H9 (cell line): ENCODE results near the gene SRPX2. TPM values are rescaled to one million over a fixed set of nuclear protein-coding genes. Genes with fewer than 3 reads are reported as not detected.

ENCODE experiments used
- DNase-seq: peaks from one replicate; pipeline ENCODE4 v3.0.0-alpha.2; 2017
- H2AFZ ChIP-seq: one replicate; pipeline ENCODE4 v1.6.1; 2013; ENCODE audit warnings: mild to moderate bottlenecking, low read length, control low read depth, moderate library complexity
- H2AK5ac ChIP-seq: 2 replicates; pipeline ENCODE4 v1.6.1; 2013; ENCODE audit warnings: low read length, control low read depth, mixed read lengths; ENCODE audit not compliant: insufficient read length
- H2BK120ac ChIP-seq: one replicate; pipeline ENCODE4 v1.6.1; 2013; ENCODE audit warnings: low read depth, mild to moderate bottlenecking, low read length, control low read depth, inconsistent platforms; ENCODE audit not compliant: poor library complexity, severe bottlenecking
- H2BK12ac ChIP-seq: 2 replicates; pipeline ENCODE4 v1.6.1; 2013; ENCODE audit warnings: low read length, control low read depth, mixed read lengths, low read depth; ENCODE audit not compliant: insufficient read length
- H2BK15ac ChIP-seq: 2 replicates; pipeline ENCODE4 v1.6.1; 2013; ENCODE audit warnings: low read depth, low read length, control low read depth
- H2BK20ac ChIP-seq: one replicate; pipeline ENCODE4 v1.6.1; 2013; ENCODE audit warnings: low read depth, mild to moderate bottlenecking, low read length, control low read depth, inconsistent platforms; ENCODE audit not compliant: poor library complexity, severe bottlenecking
- H2BK5ac ChIP-seq: 2 replicates; pipeline ENCODE4 v1.6.1; 2013; ENCODE audit warnings: low read length, control low read depth, mixed read lengths; ENCODE audit not compliant: insufficient read length
- H3K14ac ChIP-seq: 2 replicates; pipeline ENCODE4 v1.6.1; 2013; ENCODE audit warnings: low read length, control low read depth; ENCODE audit not compliant: insufficient read depth
- H3K18ac ChIP-seq: 2 replicates; pipeline ENCODE4 v1.6.1; 2013; ENCODE audit warnings: low read depth, mild to moderate bottlenecking, mixed read lengths, low read length, control low read depth; ENCODE audit not compliant: insufficient read length
- H3K23ac ChIP-seq: 2 replicates; pipeline ENCODE4 v1.6.1; 2013; ENCODE audit warnings: low read length, control low read depth, mixed read lengths, low read depth; ENCODE audit not compliant: insufficient read length
- H3K23me2 ChIP-seq: 2 replicates; pipeline ENCODE4 v1.6.1; 2013; ENCODE audit warnings: low read depth, mild to moderate bottlenecking, mixed read lengths, low read length, control low read depth; ENCODE audit not compliant: insufficient read length, poor library complexity, severe bottlenecking
- H3K27ac ChIP-seq: 2 replicates; pipeline ENCODE4 v1.5.1; 2013; ENCODE audit warnings: low read length, control low read depth, mixed read lengths, low read depth; ENCODE audit not compliant: insufficient read length
- H3K27me3 ChIP-seq: 2 replicates; pipeline ENCODE4 v1.6.1; 2013; ENCODE audit warnings: low read length, control low read depth, inconsistent platforms; ENCODE audit not compliant: insufficient read depth
- H3K4ac ChIP-seq: 2 replicates; pipeline ENCODE4 v1.6.1; 2013; ENCODE audit warnings: low read depth, mild to moderate bottlenecking, control low read depth, inconsistent platforms, low read length, moderate library complexity
- H3K4me1 ChIP-seq: 2 replicates; pipeline ENCODE4 v1.6.1; 2013; ENCODE audit warnings: low read length, control low read depth, inconsistent platforms; ENCODE audit not compliant: insufficient read depth
- H3K4me2 ChIP-seq: 2 replicates; pipeline ENCODE4 v1.6.1; 2013; ENCODE audit warnings: low read length, control low read depth, mixed read lengths; ENCODE audit not compliant: insufficient read length, insufficient read depth
- H3K56ac ChIP-seq: 2 replicates; pipeline ENCODE4 v1.6.1; 2013; ENCODE audit warnings: low read depth, mild to moderate bottlenecking, mixed read lengths, low read length, control low read depth; ENCODE audit not compliant: insufficient read length
- H3K79me1 ChIP-seq: 2 replicates; pipeline ENCODE4 v1.6.1; 2013; ENCODE audit warnings: low read depth, mild to moderate bottlenecking, moderate library complexity, low read length, control low read depth, inconsistent platforms; ENCODE audit not compliant: insufficient read depth, poor library complexity, severe bottlenecking
- H3K79me2 ChIP-seq: 2 replicates; pipeline ENCODE4 v1.6.1; 2013; ENCODE audit warnings: low read length, control low read depth, inconsistent platforms; ENCODE audit not compliant: insufficient read depth
- H3K9ac ChIP-seq: 2 replicates; pipeline ENCODE4 v1.6.1; 2013; ENCODE audit warnings: low read length, control low read depth, mixed read lengths; ENCODE audit not compliant: insufficient read length; ENCODE audit errors: extremely low read depth
- H3K9me3 ChIP-seq: one replicate; pipeline ENCODE4 v1.6.1; 2013; ENCODE audit warnings: low read depth, low read length, inconsistent platforms; ENCODE audit not compliant: control insufficient read depth
- H3T11ph ChIP-seq: one replicate; pipeline ENCODE4 v1.6.1; 2013; ENCODE audit warnings: mild to moderate bottlenecking, low read length, control low read depth, inconsistent platforms
- H4K20me1 ChIP-seq: one replicate; pipeline ENCODE4 v1.6.1; 2013; ENCODE audit not compliant: control insufficient read depth, insufficient read length, insufficient read depth
- H4K5ac ChIP-seq: 2 replicates; pipeline ENCODE4 v1.6.1; 2013; ENCODE audit warnings: low read depth, mild to moderate bottlenecking, mixed read lengths, low read length, control low read depth; ENCODE audit not compliant: insufficient read length
- H4K8ac ChIP-seq: replicated peaks from 2 replicates; pipeline ENCODE4 v1.6.1; 2013; ENCODE audit warnings: low read length, control low read depth, mixed read lengths, low read depth; ENCODE audit not compliant: insufficient read length
- H4K91ac ChIP-seq: 2 replicates; pipeline ENCODE4 v1.6.1; 2013; ENCODE audit warnings: low read depth, mild to moderate bottlenecking, moderate library complexity, mixed read lengths, low read length, control low read depth; ENCODE audit not compliant: insufficient read length
- H3K27ac Mint-ChIP-seq, 3 experiments: 2 replicates in 2 of 3; 3 replicates in 1 of 3; pipeline ENCODE4 v1.8.0; 2020 to 2021; ENCODE audit warnings: mixed read lengths in 3 of 3, mild to moderate bottlenecking in 1 of 3, moderate library complexity in 1 of 3
- H3K27me3 Mint-ChIP-seq: 2 replicates; pipeline ENCODE4 v1.8.0; 2021; ENCODE audit warnings: low read depth, mild to moderate bottlenecking, moderate library complexity, mixed read lengths
- H3K36me3 Mint-ChIP-seq, 3 experiments: 2 replicates in 2 of 3; 3 replicates in 1 of 3; pipeline ENCODE4 v1.8.0; 2020 to 2021; ENCODE audit warnings: low read depth in 3 of 3, mixed read lengths in 3 of 3; ENCODE audit not compliant: insufficient read depth in 1 of 3
- H3K4me1 Mint-ChIP-seq, 2 experiments: 2 replicates each; pipeline ENCODE4 v1.8.0; 2020; ENCODE audit warnings: mixed read lengths in 2 of 2
- H3K4me3 Mint-ChIP-seq, 2 experiments: 2 replicates in 1 of 2; 3 replicates in 1 of 2; pipeline ENCODE4 v1.8.0; 2020 to 2021; ENCODE audit warnings: mild to moderate bottlenecking in 2 of 2, mixed read lengths in 2 of 2, moderate library complexity in 1 of 2
- H3K9me3 Mint-ChIP-seq, 2 experiments: 2 replicates in 1 of 2; 3 replicates in 1 of 2; pipeline ENCODE4 v1.8.0; 2020; ENCODE audit warnings: mild to moderate bottlenecking in 2 of 2, mixed read lengths in 2 of 2, moderate library complexity in 1 of 2
- WGBS: extraction: QIAGEN DNeasy Blood & Tissue Kit; methylation state at CpG from one replicate; pipeline ENCODE4 v1.1.7; 2013; ENCODE audit warnings: missing lambda C conversion rate, low lambda C conversion rate, mixed read lengths; ENCODE audit not compliant: insufficient read length; ENCODE audit errors: extremely low coverage; 5-methylcytosine and 5-hydroxymethylcytosine counted together
- total RNA-seq: library from RNA; stranded (reverse); gene quantifications from 2 replicates; pipeline ENCODE4 v1.2.1, GENCODE V29; 2021
- TF ChIP-seq, protein P1 (sequence below): fragments of 200-600 bp; sonication (generic); conservative IDR thresholded peaks from 3 replicates; pipeline ENCODE4 v1.8.0; 2021; ENCODE audit warnings: antibody characterized with exemption, mild to moderate bottlenecking

Gene SRPX2
- total RNA-seq, 1 experiment from 2014 or later, result not detected

DNA sequence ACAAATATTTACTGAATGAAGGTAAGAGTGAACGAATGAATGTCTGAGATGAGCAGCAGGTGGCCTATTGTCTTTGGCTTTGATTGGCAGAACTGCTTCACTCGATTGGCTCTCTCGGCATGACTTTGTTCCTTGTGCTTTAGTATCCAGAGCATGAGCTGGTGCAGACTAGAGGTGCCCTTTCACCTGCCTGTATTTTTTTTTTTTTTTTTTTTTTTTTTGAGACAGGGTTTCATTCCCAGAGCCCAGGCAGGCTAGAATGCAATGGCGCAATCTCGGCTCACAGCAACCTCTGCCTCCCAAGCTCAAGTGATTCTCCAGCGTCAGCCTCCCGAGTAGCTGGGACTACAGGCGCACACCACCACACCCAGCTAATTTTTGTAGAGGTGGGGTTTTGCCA is 38.9 kb downstream of the SRPX2 start:
- TF ChIP-seq, protein P1, sequence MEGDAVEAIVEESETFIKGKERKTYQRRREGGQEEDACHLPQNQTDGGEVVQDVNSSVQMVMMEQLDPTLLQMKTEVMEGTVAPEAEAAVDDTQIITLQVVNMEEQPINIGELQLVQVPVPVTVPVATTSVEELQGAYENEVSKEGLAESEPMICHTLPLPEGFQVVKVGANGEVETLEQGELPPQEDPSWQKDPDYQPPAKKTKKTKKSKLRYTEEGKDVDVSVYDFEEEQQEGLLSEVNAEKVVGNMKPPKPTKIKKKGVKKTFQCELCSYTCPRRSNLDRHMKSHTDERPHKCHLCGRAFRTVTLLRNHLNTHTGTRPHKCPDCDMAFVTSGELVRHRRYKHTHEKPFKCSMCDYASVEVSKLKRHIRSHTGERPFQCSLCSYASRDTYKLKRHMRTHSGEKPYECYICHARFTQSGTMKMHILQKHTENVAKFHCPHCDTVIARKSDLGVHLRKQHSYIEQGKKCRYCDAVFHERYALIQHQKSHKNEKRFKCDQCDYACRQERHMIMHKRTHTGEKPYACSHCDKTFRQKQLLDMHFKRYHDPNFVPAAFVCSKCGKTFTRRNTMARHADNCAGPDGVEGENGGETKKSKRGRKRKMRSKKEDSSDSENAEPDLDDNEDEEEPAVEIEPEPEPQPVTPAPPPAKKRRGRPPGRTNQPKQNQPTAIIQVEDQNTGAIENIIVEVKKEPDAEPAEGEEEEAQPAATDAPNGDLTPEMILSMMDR, result no peak

More for the DNA sequence above, 38.9 kb downstream of the SRPX2 start:
- no peak overlapping the region for H3K14ac ChIP-seq
- H3K18ac ChIP-seq, result no peak overlapping the region
- DNase-seq, result no peak
- no peak overlapping the region for H4K8ac ChIP-seq
- no peak overlapping the region for H3K27ac ChIP-seq
- H3K36me3 Mint-ChIP-seq, result 0 out of 7 replicates have a peak, but pooled peaks cover 0 to 2% (median 0%) of the 10 kb centered on the region in 3 experiments
- no peaks in the 10 kb centered on the region for H3K4me1 ChIP-seq
- H2AK5ac ChIP-seq, result no peak overlapping the region
- no peak overlapping the region for H4K91ac ChIP-seq
- H3T11ph ChIP-seq, result no peak overlapping the region
- H3K27ac Mint-ChIP-seq, result no peak overlapping the region
- no peaks in the 10 kb centered on the region for H3K23me2 ChIP-seq
- no peaks in the 10 kb centered on the region for H4K20me1 ChIP-seq
- no peak overlapping the region for H2BK5ac ChIP-seq
- H3K79me2 ChIP-seq, result no peaks in the 10 kb centered on the region
- no peaks in the 10 kb centered on the region for H3K27me3 ChIP-seq
- H2BK20ac ChIP-seq, result no peak overlapping the region
- no peaks in the 10 kb centered on the region for H3K79me1 ChIP-seq
- peaks cover 7% of the 10 kb centered on the region for H3K27me3 Mint-ChIP-seq
- no peak overlapping the region for H2BK15ac ChIP-seq
- H3K4ac ChIP-seq, result no peak overlapping the region
- no peak overlapping the region for H3K56ac ChIP-seq
- H2BK12ac ChIP-seq, result no peak overlapping the region
- H2AFZ ChIP-seq, result no peak overlapping the region
- no peaks in the 10 kb centered on the region for H3K9me3 ChIP-seq
- peaks cover 12 to 51% of the 10 kb centered on the region in 2 experiments; a peak in 4 of 5 replicates for H3K9me3 Mint-ChIP-seq
- no CpG with 5 or more reads among the region's 8 CpGs for WGBS
- H4K5ac ChIP-seq, result no peak overlapping the region
- no peak overlapping the region for H3K9ac ChIP-seq
- H3K4me2 ChIP-seq, result no peak overlapping the region
- no peak overlapping the region for H3K23ac ChIP-seq
- no peaks in the 10 kb centered on the region for H3K4me1 Mint-ChIP-seq
- H3K4me3 Mint-ChIP-seq, result no peak overlapping the region
- no peak overlapping the region for H2BK120ac ChIP-seq
